Activated CD8-positive, alpha-beta memory T cell treated with anti-CD3 and anti-CD28 coated beads, Interleukin-2, amount 50 U/mL, for 1 hour (primary cell): ENCODE results near the gene ATP4B.

Source experiments
- DNase-seq: peaks from one replicate; pipeline ENCODE4 v3.0.0-alpha.2; 2020; ENCODE audit errors: extremely low read depth

The ATP4B gene

GRCh38 chr13:113657851-113658741, at the start of gene ATP4B:
Gene ATP4B (minus strand): TSS chr13:113658198. CDS start chr13:113658144, 54 bp downstream.
- no peak for DNase-seq

- DNase-seq, result no peak
Observed at GRCh38 chr13:113672002-113672651, 14.1 kb upstream of the ATP4B start.

- DNase-seq, result no peak
Observed at GRCh38 chr13:113671066-113672001, 13.3 kb upstream of the ATP4B start.

- DNase-seq, result no peak
Observed at GRCh38 chr13:113670541-113670940, 12.5 kb upstream of the ATP4B start.

- DNase-seq, result no peak
Observed at GRCh38 chr13:113669755-113670341, 11.8 kb upstream of the ATP4B start.

- DNase-seq, result no peak
Observed at GRCh38 chr13:113669231-113669754, 11.3 kb upstream of the ATP4B start.

GRCh38 chr13:113668491-113668971, 10.5 kb upstream of the ATP4B start:
- no peak for DNase-seq

GRCh38 chr13:113667771-113668490, 9.9 kb upstream of the ATP4B start:
- no peak for DNase-seq

- no peak for DNase-seq
Observed at GRCh38 chr13:113666951-113667701, 9.1 kb upstream of the ATP4B start, which contains the start of gene GRK1. Gene GRK1 (plus strand): TSS chr13:113667219. CDS start chr13:113667387, 168 bp downstream.

GRCh38 chr13:113666329-113666670, 8.3 kb upstream of the ATP4B start:
- DNase-seq, result no peak

GRCh38 chr13:113665597-113666328, 7.8 kb upstream of the ATP4B start:
- no peak for DNase-seq

GRCh38 chr13:113664751-113665596, 7.0 kb upstream of the ATP4B start:
- DNase-seq, result no peak

- no peak for DNase-seq
Observed at GRCh38 chr13:113663934-113664333, 5.9 kb upstream of the ATP4B start.

- DNase-seq, result no peak
Observed at GRCh38 chr13:113661509-113661908, 3.5 kb upstream of the ATP4B start.

GRCh38 chr13:113660066-113660465, 2.1 kb upstream of the ATP4B start:
- DNase-seq, result no peak

- DNase-seq, result no peak
Observed at GRCh38 chr13:113659337-113659736, 1.3 kb upstream of the ATP4B start.

GRCh38 chr13:113658836-113659235, 838 bp upstream of the ATP4B start:
- no peak for DNase-seq
